Measurements from ENCODE around the gene IL22. TPM values are rescaled to one million over a fixed set of nuclear protein-coding genes. Genes with fewer than 3 reads are reported as not detected.

The IL22 gene
- total RNA-seq, 1 experiment from 2014 or later: not detected

GRCh38 chr12:68221497-68221896 lies 31.9 kb downstream of the IL22 start:
- Histone ChIP-seq H2AFZ (ENCODE audit: low read depth, low read length, poor library complexity, severe bottlenecking) (peak overlapping the region; percentile 85), H3K4me3 (replicated peaks in 1 of 2; ENCODE audit: low read depth in 1 of 2, low read length in 2 of 2) (no peak overlapping the region), H3K4me2 (ENCODE audit: low read length) (no peak overlapping the region), H3K4me1 (ENCODE audit: control insufficient read depth in 1 of 2, insufficient read depth in 2 of 2, low read length in 2 of 2) (peaks cover 0 to 8% of the 10 kb centered on the region in 2 experiments; a peak in 1 of 4 replicates), H3K36me3 (ENCODE audit: control insufficient read depth in 1 of 2, insufficient read depth in 2 of 2, low read length in 2 of 2) (no peaks in the 10 kb centered on the region), H4K20me1 (ENCODE audit: insufficient read depth) (no peaks in the 10 kb centered on the region), H3K27me3 (ENCODE audit: insufficient read depth, low read length) (no peaks in the 10 kb centered on the region), H3K9me2 (ENCODE audit: insufficient read depth) (no peaks in the 10 kb centered on the region), H3K27ac (ENCODE audit: low read depth, low read length) (no peak overlapping the region), H3K79me2 (ENCODE audit: insufficient read depth, low read length) (no peaks in the 10 kb centered on the region), H3K9ac (ENCODE audit: low read length) (no peak overlapping the region), H3K9me3 (ENCODE audit: control insufficient read depth in 1 of 2, insufficient read depth in 1 of 2, low read depth in 1 of 2, low read length in 2 of 2) (no peaks in the 10 kb centered on the region)
- TF ChIP-seq, protein P1, sequence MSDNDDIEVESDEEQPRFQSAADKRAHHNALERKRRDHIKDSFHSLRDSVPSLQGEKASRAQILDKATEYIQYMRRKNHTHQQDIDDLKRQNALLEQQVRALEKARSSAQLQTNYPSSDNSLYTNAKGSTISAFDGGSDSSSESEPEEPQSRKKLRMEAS (IDR thresholded peaks at IDR 0.05): no peak
- no peak for TF ChIP-seq JUND (IDR thresholded peaks at IDR 0.05)
- TF ChIP-seq POLR2AphosphoS5 (IDR thresholded peaks at IDR 0.05; ENCODE audit: low read depth, low read length): no peak
- TF ChIP-seq EZH2 (IDR thresholded peaks at IDR 0.05): no peak
- no peak for TF ChIP-seq ZNF274 (IDR thresholded peaks at IDR 0.05; ENCODE audit: low read depth, low read length)
- no peak for TF ChIP-seq CTCF (IDR thresholded peaks at IDR 0.05 in 2 of 3, conservative IDR thresholded peaks at IDR 0.05 in 1 of 3; ENCODE audit: borderline replicate concordance in 1 of 3, insufficient read depth in 1 of 3, low read depth in 2 of 3, low read length in 2 of 3)
- TF ChIP-seq SP1 (IDR thresholded peaks at IDR 0.05; ENCODE audit: low read depth): no peak
- no peak for TF ChIP-seq CEBPB (IDR thresholded peaks at IDR 0.05; ENCODE audit: low read depth)
- no peak for TF ChIP-seq SRF (IDR thresholded peaks at IDR 0.05; ENCODE audit: low read depth)
- TF ChIP-seq TCF7L2 (IDR thresholded peaks at IDR 0.05; ENCODE audit: borderline replicate concordance, extremely low read depth, insufficient read depth, insufficient read length): no peak
- no peak for TF ChIP-seq ZFX (IDR thresholded peaks at IDR 0.05)
- no peak for TF ChIP-seq YY1 (IDR thresholded peaks at IDR 0.05; ENCODE audit: extremely low read depth, insufficient replicate concordance, low read depth, low read length)
- no peak for TF ChIP-seq POLR2A (IDR thresholded peaks at IDR 0.05; ENCODE audit: borderline replicate concordance, extremely low read depth, insufficient read depth, insufficient read length)
- TF ChIP-seq, protein P2, sequence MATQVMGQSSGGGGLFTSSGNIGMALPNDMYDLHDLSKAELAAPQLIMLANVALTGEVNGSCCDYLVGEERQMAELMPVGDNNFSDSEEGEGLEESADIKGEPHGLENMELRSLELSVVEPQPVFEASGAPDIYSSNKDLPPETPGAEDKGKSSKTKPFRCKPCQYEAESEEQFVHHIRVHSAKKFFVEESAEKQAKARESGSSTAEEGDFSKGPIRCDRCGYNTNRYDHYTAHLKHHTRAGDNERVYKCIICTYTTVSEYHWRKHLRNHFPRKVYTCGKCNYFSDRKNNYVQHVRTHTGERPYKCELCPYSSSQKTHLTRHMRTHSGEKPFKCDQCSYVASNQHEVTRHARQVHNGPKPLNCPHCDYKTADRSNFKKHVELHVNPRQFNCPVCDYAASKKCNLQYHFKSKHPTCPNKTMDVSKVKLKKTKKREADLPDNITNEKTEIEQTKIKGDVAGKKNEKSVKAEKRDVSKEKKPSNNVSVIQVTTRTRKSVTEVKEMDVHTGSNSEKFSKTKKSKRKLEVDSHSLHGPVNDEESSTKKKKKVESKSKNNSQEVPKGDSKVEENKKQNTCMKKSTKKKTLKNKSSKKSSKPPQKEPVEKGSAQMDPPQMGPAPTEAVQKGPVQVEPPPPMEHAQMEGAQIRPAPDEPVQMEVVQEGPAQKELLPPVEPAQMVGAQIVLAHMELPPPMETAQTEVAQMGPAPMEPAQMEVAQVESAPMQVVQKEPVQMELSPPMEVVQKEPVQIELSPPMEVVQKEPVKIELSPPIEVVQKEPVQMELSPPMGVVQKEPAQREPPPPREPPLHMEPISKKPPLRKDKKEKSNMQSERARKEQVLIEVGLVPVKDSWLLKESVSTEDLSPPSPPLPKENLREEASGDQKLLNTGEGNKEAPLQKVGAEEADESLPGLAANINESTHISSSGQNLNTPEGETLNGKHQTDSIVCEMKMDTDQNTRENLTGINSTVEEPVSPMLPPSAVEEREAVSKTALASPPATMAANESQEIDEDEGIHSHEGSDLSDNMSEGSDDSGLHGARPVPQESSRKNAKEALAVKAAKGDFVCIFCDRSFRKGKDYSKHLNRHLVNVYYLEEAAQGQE (IDR thresholded peaks at IDR 0.05; ENCODE audit: low read depth): no peak
- TF ChIP-seq RAD21 (IDR thresholded peaks at IDR 0.05; ENCODE audit: low read depth): no peak
- TF ChIP-seq EGR1 (IDR thresholded peaks at IDR 0.05; ENCODE audit: low read depth): no peak
- TF ChIP-seq FOSL1 (IDR thresholded peaks at IDR 0.05; ENCODE audit: low read depth): no peak
- TF ChIP-seq CBX3 (IDR thresholded peaks at IDR 0.05; ENCODE audit: low read depth): no peak
- RAD21 ChIA-PET (ENCODE audit: low non-redundant PET in 1 of 2, low total read pairs in 2 of 2, uncharacterized antibody in 2 of 2, unreplicated experiment in 2 of 2): no interaction called here
- DNase-seq (ENCODE audit: low read depth, low spot score) (no peak), ATAC-seq (no peak)
- intact Hi-C loops (cut with micrococcal nuclease): loop anchor here (5.0 kb wide), 1 partner anchor 936 kb away; no protein-coding TSS in a partner anchor
- no TSS peak for BruUV-seq (replicated peaks)
- POLR2A ChIA-PET: no interaction called here
- CTCF ChIA-PET: interaction anchor here (3.0 kb wide), 1 partner anchor 96 kb away, joined by 25 read pairs; no protein-coding TSS in a partner anchor
